HG02759 (cell line): ENCODE measurements around the gene IVNS1ABP.
"Not testable (repeated sequence)": the region's sequence is repeated elsewhere in the genome, so short reads cannot be mapped to it uniquely, and the experiment has no call there.

ENCODE experiments used
- ATAC-seq: cut with Tn5 transposase; IDR thresholded peaks from one replicate; pipeline ENCODE4 v1.9.1; 2021; ENCODE audit warnings: mild to moderate bottlenecking, moderate library complexity; ENCODE audit not compliant: unreplicated experiment

The IVNS1ABP gene

DNA sequence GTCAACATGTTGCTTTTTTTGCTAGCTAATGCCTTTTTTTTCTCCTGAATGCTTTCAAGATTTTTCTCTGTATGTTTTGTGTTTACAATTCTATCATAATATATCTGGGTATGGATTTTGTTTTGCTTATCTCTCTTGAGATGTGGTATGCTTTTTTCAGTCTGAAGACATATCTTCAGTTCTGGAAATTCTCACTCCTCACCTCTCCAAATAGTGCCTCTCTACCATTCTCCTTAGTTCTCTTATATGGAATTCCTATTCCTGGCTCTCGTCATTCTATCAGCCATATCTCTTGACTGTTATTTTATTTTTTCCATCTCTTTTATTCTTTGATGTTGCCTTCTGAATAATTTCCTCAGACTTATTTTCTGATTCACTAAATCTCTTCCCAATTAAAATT lies 58.4 kb downstream of the IVNS1ABP start:
- ATAC-seq, result no peak

DNA sequence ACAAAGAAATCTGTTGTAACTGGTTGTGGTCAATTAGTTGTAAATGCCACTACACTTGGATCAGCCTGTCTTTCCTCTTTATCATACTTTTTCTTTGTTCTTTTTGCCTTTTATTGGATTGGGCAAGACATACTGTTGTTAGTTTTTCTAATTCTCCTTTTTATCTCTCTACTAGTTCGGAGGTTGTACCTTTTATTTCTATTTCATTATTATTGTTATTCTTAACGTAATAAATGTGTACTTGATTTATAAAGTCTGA lies 59.2 kb downstream of the IVNS1ABP start:
- no peak for ATAC-seq

DNA sequence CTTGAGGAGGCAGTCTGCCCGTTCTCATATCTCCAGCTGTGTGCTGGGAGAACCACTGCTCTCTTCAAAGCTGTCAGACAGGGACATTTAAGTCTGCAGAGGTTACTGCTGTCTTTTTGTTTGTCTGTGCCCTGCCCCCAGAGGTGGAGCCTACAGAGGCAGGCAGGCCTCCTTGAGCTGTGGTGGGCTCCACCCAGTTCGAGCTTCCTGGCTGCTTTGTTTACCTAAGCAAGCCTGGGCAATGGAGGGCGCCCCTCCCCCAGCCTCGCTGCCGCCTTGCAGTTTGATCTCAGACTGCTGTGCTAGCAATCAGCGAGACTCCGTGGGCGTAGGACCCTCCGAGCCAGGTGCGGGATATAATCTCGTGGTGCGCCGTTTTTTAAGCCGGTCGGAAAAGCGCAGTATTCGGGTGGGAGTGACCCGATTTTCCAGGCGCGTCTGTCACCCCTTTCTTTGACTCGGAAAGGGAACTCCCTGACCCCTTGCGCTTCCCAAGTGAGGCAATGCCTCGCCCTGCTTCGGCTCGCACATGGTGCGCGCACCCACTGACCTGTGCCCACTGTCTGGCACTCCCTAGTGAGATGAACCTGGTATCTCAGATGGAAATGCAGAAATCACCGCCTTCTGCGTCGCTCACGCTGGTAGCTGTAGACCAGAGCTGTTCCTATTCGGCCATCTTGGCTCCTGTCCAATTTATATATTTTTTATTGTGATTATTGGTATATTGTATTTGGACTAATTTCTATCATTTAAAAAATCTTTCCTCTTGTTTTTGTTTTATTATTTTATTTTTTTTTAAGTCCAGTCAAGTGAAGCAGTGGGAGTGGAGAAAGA lies 59.7 kb downstream of the IVNS1ABP start:
- not testable (repeated sequence) for ATAC-seq

DNA sequence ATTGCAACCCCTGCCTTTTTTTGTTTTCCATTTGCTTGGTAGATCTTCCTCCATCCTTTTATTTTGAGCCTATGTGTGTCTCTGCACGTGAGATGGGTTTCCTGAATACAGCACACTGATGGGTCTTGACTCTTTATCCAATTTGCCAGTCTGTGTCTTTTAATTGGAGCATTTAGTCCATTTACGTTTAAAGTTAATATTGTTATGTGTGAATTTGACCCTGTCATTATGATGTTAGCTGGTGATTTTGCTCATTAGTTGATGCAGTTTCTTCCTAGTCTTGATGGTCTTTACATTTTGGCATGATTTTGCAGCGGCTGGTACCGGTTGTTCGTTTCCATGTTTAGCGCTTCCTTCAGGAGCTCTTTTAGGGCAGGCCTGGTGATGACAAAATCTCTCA lies 61.4 kb downstream of the IVNS1ABP start:
- not testable (repeated sequence) for ATAC-seq

DNA sequence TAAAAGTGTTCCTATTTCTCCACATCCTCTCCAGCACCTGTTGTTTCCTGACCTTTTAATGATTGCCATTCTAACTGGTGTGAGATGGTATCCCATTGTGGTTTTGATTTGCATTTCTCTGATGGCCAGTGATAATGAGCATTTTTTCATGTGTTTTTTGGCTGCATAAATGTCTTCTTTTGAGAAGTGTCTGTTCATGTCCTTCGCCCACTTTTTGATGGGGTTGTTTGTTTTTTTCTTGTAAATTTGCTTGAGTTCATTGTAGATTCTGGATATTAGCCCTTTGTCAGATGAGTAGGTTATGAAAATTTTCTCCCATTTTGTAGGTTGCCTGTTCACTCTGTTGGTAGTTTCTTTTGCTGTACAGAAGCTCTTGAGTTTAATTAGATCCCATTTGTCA lies 64.6 kb downstream of the IVNS1ABP start:
- ATAC-seq, result not testable (repeated sequence)

DNA sequence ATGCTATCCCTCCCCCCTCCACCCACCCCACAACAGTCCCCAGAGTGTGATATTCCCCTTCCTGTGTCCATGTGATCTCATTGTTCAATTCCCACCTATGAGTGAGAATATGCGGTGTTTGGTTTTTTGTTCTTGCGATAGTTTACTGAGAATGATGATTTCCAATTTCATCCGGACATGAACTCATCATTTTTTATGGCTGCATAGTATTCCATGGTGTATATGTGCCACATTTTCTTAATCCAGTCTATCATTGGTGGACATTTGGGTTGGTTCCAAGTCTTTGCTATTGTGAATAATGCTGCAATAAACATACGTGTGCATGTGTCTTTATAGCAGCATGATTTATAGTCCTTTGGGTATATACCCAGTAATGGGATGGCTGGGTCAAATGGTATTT lies 65.1 kb downstream of the IVNS1ABP start:
- not testable (repeated sequence) for ATAC-seq

DNA sequence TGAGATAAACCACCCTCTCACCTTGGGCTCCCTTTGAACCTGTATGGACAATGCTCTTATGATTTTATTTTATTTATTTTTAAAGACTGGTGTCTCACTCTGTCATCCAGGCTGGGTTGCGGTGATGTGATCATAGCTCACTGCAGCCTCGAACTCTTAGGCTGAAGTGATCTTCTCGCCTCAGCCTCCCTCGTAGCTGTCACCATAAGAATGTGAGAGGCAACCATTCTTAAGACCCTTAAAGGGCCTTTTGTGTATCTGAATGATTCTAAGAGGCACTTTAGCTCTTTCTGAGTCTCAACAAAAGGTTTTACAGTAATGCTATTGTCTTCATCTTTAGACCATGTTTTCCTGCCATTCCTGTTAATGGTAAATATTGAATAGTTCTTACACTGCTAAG lies 67.0 kb downstream of the IVNS1ABP start:
- ATAC-seq, result no peak

DNA sequence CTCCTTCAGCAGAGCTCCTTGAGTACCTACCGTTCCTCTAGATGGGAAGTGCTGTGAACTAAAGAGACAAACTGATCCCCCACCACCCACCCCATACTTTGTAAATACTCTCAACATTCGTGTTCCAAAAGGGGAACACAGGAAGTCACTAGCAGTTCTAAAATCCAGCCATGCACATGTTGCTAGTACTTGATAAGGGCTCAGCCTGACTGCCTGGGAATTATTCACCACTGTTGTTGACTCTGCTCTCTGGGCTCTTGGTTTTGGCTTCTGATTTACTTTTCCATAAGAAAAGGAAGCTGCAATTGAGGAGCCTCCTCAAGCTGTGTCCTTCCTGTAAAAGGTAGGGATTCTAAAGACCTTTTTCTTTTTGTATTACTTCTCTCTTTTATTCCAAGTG lies 67.5 kb downstream of the IVNS1ABP start:
- ATAC-seq, result no peak
